NK-92 (cell line): ENCODE results near the gene ZSWIM6.
A peak's percentile ranks its signal among the peaks of the same experiment; 100 is the strongest.

ENCODE experiments used
- DNase-seq: peaks from one replicate; lab custom pipeline; 2025; ENCODE audit not compliant: unreplicated experiment; lab: John Stamatoyannopoulos, UW

Gene ZSWIM6

GRCh38 chr5:61331407-61332357 lies at the start of gene ZSWIM6:
ZSWIM6 (plus strand) TSS chr5:61332258; CDS start chr5:61332273, 15 bp downstream.
- DNase-seq: peak; percentile 95

- DNase-seq: no peak
Observed at GRCh38 chr5:61283471-61283870, 48.6 kb upstream of the ZSWIM6 start.

GRCh38 chr5:61285531-61285930 lies 46.5 kb upstream of the ZSWIM6 start:
- no peak for DNase-seq

- no peak for DNase-seq
Observed at GRCh38 chr5:61286446-61287132, 45.5 kb upstream of the ZSWIM6 start.

- DNase-seq: no peak
Observed at GRCh38 chr5:61287474-61287873, 44.6 kb upstream of the ZSWIM6 start.

GRCh38 chr5:61289241-61289640 lies 42.8 kb upstream of the ZSWIM6 start:
- no peak for DNase-seq

GRCh38 chr5:61289669-61290306 lies 42.3 kb upstream of the ZSWIM6 start:
- DNase-seq: no peak

- no peak for DNase-seq
Observed at GRCh38 chr5:61290791-61291210, 41.3 kb upstream of the ZSWIM6 start.

GRCh38 chr5:61292062-61292657 lies 39.9 kb upstream of the ZSWIM6 start:
- DNase-seq: no peak

- no peak for DNase-seq
Observed at GRCh38 chr5:61293071-61293470, 39.0 kb upstream of the ZSWIM6 start.

- DNase-seq: no peak
Observed at GRCh38 chr5:61293873-61294272, 38.2 kb upstream of the ZSWIM6 start.

GRCh38 chr5:61295365-61295764 lies 36.7 kb upstream of the ZSWIM6 start:
- DNase-seq: no peak

- DNase-seq: no peak
Observed at GRCh38 chr5:61298066-61298465, 34.0 kb upstream of the ZSWIM6 start.

- no peak for DNase-seq
Observed at GRCh38 chr5:61298580-61298979, 33.5 kb upstream of the ZSWIM6 start.

GRCh38 chr5:61299261-61299681 lies 32.8 kb upstream of the ZSWIM6 start:
- no peak for DNase-seq

- no peak for DNase-seq
Observed at GRCh38 chr5:61301341-61302199, 30.5 kb upstream of the ZSWIM6 start.

GRCh38 chr5:61302200-61302563 lies 29.9 kb upstream of the ZSWIM6 start:
- no peak for DNase-seq

- no peak for DNase-seq
Observed at GRCh38 chr5:61303346-61303745, 28.7 kb upstream of the ZSWIM6 start.

- DNase-seq: no peak
Observed at GRCh38 chr5:61304590-61305381, 27.3 kb upstream of the ZSWIM6 start.
